ENCODE data around the gene MPPED1. TPM values are rescaled to one million over a fixed set of nuclear protein-coding genes. Genes with fewer than 3 reads are reported as not detected.

The MPPED1 gene
- total and polyA plus RNA-seq, 2 of the 13 experiments (the other 11 are each of a cell fraction or from before 2014, with no cell fraction given), result 0.77 TPM; not detected in 1

DNA sequence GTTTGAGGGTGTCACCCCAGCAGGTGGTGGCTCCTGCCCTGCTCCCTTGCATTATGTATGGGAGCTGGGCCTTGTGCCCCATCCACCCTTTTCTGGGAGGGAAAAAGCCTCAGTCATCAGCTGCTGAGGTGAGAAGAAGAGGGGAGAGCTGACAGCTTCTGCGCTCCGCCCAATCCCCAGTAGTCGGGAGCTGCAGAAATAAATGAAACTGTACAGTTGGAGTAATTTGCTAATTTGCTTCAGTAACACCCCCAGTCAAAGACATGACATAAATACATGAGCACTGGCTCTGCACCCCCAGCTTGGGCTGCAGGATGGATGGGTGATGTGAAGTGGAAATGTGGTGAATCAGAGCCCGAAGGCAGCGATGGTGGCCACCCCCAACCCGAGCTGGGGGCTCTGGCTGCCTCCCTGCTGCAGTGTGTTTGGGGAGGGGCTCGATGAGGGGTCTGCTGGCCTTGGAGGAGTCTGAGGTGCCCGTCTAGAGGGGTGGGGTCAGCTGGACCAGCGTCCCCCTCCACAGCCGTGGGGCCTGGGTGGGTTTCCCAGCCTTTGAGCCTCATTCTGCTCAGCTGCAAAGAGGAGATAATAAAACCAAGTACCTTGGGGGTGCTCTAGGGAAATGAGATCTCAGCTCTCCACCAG, 59.2 kb downstream of the MPPED1 start (continued):
- TF ChIP-seq, protein P1, sequence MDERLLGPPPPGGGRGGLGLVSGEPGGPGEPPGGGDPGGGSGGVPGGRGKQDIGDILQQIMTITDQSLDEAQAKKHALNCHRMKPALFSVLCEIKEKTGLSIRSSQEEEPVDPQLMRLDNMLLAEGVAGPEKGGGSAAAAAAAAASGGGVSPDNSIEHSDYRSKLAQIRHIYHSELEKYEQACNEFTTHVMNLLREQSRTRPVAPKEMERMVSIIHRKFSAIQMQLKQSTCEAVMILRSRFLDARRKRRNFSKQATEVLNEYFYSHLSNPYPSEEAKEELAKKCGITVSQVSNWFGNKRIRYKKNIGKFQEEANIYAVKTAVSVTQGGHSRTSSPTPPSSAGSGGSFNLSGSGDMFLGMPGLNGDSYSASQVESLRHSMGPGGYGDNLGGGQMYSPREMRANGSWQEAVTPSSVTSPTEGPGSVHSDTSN (CRISPR knock-in tag; IDR thresholded peaks at IDR 0.05), result no peak
- TF ChIP-seq GLI4 (CRISPR knock-in tag; IDR thresholded peaks at IDR 0.05; ENCODE audit: borderline replicate concordance) (no peak), ZNF296 (CRISPR knock-in tag; conservative IDR thresholded peaks at IDR 0.05) (no peak), ZNF546 (CRISPR knock-in tag; conservative IDR thresholded peaks at IDR 0.05) (no peak), FOXO1 (CRISPR knock-in tag; IDR thresholded peaks at IDR 0.05) (no peak), GFI1 (CRISPR knock-in tag; IDR thresholded peaks at IDR 0.05; ENCODE audit: borderline replicate concordance) (no peak), ZNF292 (CRISPR knock-in tag; IDR thresholded peaks at IDR 0.05; ENCODE audit: borderline replicate concordance, low read depth) (no peak), ZMYM4 (CRISPR knock-in tag; IDR thresholded peaks at IDR 0.05) (no peak), MYNN (CRISPR knock-in tag; IDR thresholded peaks at IDR 0.05; ENCODE audit: low read depth) (no peak)
- TF ChIP-seq, protein P2, sequence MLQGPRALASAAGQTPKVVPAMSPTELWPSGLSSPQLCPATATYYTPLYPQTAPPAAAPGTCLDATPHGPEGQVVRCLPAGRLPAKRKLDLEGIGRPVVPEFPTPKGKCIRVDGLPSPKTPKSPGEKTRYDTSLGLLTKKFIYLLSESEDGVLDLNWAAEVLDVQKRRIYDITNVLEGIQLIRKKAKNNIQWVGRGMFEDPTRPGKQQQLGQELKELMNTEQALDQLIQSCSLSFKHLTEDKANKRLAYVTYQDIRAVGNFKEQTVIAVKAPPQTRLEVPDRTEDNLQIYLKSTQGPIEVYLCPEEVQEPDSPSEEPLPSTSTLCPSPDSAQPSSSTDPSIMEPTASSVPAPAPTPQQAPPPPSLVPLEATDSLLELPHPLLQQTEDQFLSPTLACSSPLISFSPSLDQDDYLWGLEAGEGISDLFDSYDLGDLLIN (CRISPR knock-in tag; IDR thresholded peaks at IDR 0.05; ENCODE audit: borderline replicate concordance), result no peak
- TF ChIP-seq, protein P3, sequence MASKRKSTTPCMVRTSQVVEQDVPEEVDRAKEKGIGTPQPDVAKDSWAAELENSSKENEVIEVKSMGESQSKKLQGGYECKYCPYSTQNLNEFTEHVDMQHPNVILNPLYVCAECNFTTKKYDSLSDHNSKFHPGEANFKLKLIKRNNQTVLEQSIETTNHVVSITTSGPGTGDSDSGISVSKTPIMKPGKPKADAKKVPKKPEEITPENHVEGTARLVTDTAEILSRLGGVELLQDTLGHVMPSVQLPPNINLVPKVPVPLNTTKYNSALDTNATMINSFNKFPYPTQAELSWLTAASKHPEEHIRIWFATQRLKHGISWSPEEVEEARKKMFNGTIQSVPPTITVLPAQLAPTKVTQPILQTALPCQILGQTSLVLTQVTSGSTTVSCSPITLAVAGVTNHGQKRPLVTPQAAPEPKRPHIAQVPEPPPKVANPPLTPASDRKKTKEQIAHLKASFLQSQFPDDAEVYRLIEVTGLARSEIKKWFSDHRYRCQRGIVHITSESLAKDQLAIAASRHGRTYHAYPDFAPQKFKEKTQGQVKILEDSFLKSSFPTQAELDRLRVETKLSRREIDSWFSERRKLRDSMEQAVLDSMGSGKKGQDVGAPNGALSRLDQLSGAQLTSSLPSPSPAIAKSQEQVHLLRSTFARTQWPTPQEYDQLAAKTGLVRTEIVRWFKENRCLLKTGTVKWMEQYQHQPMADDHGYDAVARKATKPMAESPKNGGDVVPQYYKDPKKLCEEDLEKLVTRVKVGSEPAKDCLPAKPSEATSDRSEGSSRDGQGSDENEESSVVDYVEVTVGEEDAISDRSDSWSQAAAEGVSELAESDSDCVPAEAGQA (IDR thresholded peaks at IDR 0.05; ENCODE audit: low read depth), result no peak
- TF ChIP-seq, protein P3 (CRISPR knock-in tag; IDR thresholded peaks at IDR 0.05; ENCODE audit: borderline replicate concordance), result no peak
- TF ChIP-seq, protein P4, sequence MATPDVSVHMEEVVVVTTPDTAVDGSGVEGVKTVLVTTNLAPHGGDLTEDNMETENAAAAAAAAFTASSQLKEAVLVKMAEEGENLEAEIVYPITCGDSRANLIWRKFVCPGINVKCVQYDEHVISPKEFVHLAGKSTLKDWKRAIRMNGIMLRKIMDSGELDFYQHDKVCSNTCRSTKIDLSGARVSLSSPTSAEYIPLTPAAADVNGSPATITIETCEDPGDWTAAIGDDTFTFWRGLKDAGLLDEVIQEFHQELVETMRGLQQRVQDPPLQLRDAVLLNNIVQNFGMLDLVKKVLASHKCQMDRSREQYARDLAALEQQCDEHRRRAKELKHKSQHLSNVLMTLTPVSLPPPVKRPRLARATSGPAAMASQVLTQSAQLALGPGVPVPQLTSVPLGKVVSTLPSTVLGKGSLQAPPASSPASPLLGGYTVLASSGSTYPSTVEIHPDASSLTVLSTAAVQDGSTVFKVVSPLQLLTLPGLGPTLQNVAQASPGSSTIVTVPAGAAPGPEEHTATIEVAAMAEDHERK (CRISPR knock-in tag; IDR thresholded peaks at IDR 0.05; ENCODE audit: low read depth), result no peak
- TF ChIP-seq, protein P5, sequence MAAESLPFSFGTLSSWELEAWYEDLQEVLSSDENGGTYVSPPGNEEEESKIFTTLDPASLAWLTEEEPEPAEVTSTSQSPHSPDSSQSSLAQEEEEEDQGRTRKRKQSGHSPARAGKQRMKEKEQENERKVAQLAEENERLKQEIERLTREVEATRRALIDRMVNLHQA (CRISPR knock-in tag; IDR thresholded peaks at IDR 0.05), result no peak
- TF ChIP-seq, protein P6, sequence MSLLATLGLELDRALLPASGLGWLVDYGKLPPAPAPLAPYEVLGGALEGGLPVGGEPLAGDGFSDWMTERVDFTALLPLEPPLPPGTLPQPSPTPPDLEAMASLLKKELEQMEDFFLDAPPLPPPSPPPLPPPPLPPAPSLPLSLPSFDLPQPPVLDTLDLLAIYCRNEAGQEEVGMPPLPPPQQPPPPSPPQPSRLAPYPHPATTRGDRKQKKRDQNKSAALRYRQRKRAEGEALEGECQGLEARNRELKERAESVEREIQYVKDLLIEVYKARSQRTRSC (CRISPR knock-in tag; IDR thresholded peaks at IDR 0.05; ENCODE audit: low read depth), result no peak
- TF ChIP-seq, protein P7, sequence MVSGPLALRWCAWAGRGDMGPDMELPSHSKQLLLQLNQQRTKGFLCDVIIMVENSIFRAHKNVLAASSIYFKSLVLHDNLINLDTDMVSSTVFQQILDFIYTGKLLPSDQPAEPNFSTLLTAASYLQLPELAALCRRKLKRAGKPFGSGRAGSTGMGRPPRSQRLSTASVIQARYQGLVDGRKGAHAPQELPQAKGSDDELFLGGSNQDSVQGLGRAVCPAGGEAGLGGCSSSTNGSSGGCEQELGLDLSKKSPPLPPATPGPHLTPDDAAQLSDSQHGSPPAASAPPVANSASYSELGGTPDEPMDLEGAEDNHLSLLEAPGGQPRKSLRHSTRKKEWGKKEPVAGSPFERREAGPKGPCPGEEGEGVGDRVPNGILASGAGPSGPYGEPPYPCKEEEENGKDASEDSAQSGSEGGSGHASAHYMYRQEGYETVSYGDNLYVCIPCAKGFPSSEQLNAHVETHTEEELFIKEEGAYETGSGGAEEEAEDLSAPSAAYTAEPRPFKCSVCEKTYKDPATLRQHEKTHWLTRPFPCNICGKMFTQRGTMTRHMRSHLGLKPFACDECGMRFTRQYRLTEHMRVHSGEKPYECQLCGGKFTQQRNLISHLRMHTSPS (CRISPR knock-in tag; IDR thresholded peaks at IDR 0.05; ENCODE audit: low read depth), result no peak
